ENCODE results near the gene MYL12A.

The MYL12A gene

DNA sequence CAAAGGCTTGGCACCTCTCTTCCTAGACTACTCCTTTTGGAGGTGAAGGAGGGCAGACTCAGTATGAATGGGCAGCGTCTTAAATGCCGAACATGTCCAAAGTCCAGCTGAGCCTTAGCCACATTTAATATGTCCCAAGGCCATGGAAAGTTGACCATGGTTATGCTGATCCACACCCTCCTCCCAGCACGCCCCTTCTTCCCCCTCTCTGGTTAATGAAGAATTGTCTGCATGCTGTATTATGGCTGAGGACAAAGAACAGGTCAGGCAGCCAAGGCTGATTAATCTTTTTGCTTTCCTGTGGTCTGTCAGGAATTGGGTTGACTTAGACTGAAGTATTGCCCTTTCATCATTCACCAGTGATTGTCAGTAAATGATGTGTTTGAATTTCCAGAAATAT, 22.0 kb upstream of the MYL12A start:
- TF ChIP-seq, protein P1, sequence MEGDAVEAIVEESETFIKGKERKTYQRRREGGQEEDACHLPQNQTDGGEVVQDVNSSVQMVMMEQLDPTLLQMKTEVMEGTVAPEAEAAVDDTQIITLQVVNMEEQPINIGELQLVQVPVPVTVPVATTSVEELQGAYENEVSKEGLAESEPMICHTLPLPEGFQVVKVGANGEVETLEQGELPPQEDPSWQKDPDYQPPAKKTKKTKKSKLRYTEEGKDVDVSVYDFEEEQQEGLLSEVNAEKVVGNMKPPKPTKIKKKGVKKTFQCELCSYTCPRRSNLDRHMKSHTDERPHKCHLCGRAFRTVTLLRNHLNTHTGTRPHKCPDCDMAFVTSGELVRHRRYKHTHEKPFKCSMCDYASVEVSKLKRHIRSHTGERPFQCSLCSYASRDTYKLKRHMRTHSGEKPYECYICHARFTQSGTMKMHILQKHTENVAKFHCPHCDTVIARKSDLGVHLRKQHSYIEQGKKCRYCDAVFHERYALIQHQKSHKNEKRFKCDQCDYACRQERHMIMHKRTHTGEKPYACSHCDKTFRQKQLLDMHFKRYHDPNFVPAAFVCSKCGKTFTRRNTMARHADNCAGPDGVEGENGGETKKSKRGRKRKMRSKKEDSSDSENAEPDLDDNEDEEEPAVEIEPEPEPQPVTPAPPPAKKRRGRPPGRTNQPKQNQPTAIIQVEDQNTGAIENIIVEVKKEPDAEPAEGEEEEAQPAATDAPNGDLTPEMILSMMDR (IDR thresholded peaks at IDR 0.05; ENCODE audit: extremely low read depth, insufficient read depth, missing control alignments): no peak
- in situ Hi-C loops (cut with MboI; ENCODE audit: low pct_unique_long_range_greater_than_20kb, low sequenced_read_pairs, unreplicated experiment): no loop called here
- no peak for DNase-seq (ENCODE audit: low spot score)

DNA sequence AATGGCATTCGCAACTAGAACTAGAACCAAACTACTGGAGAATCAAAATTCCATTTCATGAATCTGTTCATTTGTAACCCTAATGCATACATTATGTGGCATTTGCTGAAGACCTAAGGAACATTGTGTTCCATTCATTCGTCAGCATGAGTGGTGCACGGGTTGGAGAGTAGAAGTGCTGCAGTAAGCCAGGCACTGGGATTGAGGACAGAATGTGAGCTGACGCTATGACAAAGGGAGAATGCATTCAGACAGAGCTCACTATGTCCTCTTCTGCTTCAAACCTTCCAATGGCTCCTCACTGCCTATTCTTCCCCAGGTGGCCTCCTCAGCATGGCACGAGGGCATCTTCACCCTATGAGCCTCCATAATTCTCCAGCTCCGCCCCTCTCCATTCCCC, 21.6 kb upstream of the MYL12A start:
- no peak for DNase-seq (ENCODE audit: low spot score)
- TF ChIP-seq, protein P1 (IDR thresholded peaks at IDR 0.05; ENCODE audit: extremely low read depth, insufficient read depth, missing control alignments): no peak
- in situ Hi-C loops (cut with MboI; ENCODE audit: low pct_unique_long_range_greater_than_20kb, low sequenced_read_pairs, unreplicated experiment): no loop called here

DNA sequence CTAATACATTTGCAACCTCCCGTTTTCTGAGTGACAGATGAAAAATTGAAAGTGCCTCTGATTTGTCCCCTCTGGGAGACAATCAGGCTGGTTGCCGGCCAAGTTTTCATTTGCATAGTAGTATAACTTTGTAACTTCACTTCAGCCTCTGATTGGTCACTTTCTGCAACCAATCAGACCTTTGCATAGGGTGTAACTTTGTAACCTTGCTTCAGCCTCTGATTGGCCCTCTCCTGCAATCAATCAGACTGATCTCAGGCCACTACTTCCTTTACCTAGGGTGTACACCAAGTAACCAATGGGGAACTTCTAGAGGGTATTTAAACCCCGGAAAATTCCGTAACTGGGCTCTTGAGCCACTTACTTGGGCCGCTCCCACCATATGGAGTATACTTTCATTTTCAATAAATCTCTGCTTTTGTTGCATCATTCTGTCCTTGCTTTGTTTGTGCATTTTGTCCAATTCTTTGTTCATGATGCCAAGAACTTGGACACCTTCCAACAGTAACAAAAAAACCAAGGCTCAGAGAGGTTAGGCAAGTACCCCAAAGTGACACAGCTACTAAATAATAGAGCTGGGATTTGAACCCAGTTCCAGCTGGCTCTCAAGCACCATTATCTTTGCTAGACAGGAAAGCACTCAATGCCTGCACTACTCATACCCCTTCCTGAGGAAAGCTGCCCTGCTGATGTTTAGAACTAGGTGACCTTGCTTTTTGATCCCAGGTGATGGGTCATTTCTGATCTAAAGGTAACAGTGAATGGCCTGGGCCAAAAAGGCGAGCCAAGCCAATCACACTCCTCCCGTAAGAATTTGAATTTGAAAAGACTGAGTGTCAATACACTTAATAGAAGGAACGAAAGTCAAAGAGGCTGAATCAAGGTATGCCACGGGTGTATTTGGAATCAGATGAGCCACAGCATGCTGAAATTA, 16.9 kb upstream of the MYL12A start:
- TF ChIP-seq, protein P1 (IDR thresholded peaks at IDR 0.05; ENCODE audit: extremely low read depth, insufficient read depth, missing control alignments): no peak
- DNase-seq (ENCODE audit: low spot score): no peak
- in situ Hi-C loops (cut with MboI; ENCODE audit: low pct_unique_long_range_greater_than_20kb, low sequenced_read_pairs, unreplicated experiment): no loop called here

DNA sequence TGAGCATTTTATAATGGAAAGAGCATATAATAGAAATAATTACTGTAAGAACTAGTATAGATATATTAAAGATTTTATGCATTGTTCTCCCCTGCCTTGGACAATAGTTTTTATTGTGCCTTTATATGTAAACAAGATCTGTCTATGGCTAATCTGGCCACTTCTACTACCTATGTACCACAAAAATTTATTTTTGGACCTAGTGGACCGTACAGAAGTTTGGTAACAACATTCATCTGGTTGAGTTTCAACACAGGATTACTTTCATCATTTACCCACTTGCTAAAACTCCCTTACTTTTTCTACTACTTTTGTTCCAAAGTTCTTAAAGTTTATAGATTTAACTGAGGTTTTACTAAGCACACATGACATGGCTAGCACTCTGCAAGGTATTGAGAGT, 14.6 kb upstream of the MYL12A start:
- no peak for DNase-seq (ENCODE audit: low spot score)
- in situ Hi-C loops (cut with MboI; ENCODE audit: low pct_unique_long_range_greater_than_20kb, low sequenced_read_pairs, unreplicated experiment): no loop called here
- TF ChIP-seq, protein P1 (IDR thresholded peaks at IDR 0.05; ENCODE audit: extremely low read depth, insufficient read depth, missing control alignments): no peak

DNA sequence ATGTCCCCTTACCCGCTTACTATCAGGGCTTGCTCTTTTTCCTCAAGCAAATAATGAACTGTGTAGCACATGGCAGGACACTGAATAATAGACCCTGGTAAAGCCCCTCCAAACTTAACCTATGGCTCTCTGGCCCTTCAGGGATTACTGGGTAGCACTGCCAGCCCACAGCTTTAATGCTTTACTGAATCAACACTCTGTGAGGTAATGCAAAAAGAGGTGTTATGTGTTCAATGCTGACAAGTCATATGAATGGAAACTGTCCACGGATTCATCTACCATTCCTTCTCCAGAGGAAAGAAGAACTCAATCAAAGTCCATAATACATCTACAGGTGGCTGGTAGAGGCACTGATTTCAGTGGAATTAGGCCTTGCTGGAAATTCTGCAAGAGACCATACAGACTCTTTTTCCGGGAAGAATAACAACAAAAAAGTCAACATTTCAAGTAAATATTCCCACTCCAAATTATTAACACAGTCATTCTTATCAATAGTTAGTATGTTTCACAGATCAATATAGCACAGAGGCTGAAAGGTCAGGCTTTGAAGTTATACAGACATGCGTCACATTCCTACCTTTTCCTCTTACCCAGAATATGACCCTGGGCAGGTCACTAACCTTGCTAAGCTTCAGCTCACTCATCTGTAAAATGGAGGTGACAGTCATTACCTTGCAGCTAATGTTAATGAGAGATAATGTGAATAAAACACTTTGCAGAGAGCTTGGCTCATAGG, 14.0 kb upstream of the MYL12A start:
- in situ Hi-C loops (cut with MboI; ENCODE audit: low pct_unique_long_range_greater_than_20kb, low sequenced_read_pairs, unreplicated experiment): no loop called here

DNA sequence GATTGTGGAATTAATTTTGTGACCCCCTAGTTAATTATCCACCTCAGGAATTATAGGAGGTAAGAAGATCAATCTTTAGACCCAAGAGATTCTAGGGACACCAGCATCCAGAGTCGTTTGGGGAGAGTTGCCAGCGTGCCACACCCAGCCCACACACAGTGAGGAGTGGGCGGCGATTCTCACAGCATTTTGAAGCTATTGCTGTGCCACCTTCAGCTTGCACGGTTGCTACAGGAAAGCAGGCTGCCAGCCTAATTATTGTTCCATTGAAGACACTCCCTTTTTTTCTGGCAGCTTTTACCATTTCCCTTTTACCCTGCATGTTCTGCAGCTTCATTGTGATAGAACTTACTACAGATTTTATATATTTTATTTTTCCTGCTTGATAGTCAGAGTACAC, 13.1 kb upstream of the MYL12A start:
- in situ Hi-C loops (cut with MboI; ENCODE audit: low pct_unique_long_range_greater_than_20kb, low sequenced_read_pairs, unreplicated experiment): no loop called here
- no peak for DNase-seq (ENCODE audit: low spot score)
- TF ChIP-seq, protein P1 (IDR thresholded peaks at IDR 0.05; ENCODE audit: extremely low read depth, insufficient read depth, missing control alignments): no peak

More for the DNA sequence above, 14.0 kb upstream of the MYL12A start:
- TF ChIP-seq, protein P1 (IDR thresholded peaks at IDR 0.05; ENCODE audit: extremely low read depth, insufficient read depth, missing control alignments): no peak
- no peak for DNase-seq (ENCODE audit: low spot score)
